Activated CD8-positive, alpha-beta memory T cell treated with anti-CD3 and anti-CD28 coated beads for 1 hour (primary cell): ENCODE results near the gene MYO3B.

ENCODE experiments used
- DNase-seq, 2 donors: peaks; one replicate each; pipeline ENCODE4 v3.0.0-alpha.2; 2020; ENCODE audit warnings: low read depth in 1 of 2; ENCODE audit errors: extremely low read depth in 1 of 2

The MYO3B gene, protein sequence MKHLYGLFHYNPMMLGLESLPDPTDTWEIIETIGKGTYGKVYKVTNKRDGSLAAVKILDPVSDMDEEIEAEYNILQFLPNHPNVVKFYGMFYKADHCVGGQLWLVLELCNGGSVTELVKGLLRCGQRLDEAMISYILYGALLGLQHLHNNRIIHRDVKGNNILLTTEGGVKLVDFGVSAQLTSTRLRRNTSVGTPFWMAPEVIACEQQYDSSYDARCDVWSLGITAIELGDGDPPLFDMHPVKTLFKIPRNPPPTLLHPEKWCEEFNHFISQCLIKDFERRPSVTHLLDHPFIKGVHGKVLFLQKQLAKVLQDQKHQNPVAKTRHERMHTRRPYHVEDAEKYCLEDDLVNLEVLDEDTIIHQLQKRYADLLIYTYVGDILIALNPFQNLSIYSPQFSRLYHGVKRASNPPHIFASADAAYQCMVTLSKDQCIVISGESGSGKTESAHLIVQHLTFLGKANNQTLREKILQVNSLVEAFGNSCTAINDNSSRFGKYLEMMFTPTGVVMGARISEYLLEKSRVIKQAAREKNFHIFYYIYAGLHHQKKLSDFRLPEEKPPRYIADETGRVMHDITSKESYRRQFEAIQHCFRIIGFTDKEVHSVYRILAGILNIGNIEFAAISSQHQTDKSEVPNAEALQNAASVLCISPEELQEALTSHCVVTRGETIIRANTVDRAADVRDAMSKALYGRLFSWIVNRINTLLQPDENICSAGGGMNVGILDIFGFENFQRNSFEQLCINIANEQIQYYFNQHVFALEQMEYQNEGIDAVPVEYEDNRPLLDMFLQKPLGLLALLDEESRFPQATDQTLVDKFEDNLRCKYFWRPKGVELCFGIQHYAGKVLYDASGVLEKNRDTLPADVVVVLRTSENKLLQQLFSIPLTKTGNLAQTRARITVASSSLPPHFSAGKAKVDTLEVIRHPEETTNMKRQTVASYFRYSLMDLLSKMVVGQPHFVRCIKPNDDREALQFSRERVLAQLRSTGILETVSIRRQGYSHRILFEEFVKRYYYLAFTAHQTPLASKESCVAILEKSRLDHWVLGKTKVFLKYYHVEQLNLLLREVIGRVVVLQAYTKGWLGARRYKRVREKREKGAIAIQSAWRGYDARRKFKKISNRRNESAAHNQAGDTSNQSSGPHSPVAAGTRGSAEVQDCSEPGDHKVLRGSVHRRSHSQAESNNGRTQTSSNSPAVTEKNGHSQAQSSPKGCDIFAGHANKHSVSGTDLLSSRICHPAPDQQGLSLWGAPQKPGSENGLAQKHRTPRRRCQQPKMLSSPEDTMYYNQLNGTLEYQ (N-terminal part only)

DNA sequence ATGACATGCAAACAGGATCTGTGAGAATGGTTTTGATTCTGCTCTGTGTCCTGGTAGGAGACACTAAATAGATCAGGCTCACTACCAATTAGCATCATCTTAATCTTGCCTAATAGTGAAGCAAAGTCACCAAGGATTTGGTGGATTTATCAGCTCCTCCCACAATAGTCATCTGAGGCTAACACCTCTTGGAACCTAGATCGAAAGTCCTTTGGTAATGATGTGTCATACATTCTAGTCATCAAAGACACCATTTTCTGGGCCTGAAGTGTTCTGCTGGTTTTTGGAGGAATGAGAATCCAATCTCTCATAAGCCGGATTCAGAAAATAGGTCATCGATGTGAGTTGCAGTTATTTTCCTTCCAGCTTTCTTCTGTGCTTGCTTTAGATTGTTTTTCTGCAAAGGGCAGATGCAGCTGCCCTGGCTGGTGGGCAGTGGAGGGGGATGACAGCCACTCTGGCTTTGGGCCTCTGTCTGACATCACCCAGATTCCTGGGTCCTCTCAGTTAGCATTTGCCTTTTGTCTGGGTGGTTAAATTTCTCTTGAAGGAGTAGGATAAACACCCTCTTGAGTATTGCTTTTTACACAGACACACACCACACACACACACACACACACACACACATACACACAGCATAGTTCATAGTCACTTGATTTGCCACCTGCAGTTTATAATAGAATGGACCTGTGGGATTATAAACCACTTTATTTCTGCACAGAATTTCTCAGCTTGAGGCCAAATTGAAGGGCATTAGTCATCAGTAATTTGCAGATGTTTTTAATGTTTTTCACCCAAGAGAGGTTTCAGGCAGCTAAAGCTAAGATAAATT is at the start of gene MYO3B:
MYO3B (plus strand) TSS at position 198 of the 832 bp plus-strand sequence; CDS start at position 339, 141 bp downstream.
- DNase-seq, result no peak

DNA sequence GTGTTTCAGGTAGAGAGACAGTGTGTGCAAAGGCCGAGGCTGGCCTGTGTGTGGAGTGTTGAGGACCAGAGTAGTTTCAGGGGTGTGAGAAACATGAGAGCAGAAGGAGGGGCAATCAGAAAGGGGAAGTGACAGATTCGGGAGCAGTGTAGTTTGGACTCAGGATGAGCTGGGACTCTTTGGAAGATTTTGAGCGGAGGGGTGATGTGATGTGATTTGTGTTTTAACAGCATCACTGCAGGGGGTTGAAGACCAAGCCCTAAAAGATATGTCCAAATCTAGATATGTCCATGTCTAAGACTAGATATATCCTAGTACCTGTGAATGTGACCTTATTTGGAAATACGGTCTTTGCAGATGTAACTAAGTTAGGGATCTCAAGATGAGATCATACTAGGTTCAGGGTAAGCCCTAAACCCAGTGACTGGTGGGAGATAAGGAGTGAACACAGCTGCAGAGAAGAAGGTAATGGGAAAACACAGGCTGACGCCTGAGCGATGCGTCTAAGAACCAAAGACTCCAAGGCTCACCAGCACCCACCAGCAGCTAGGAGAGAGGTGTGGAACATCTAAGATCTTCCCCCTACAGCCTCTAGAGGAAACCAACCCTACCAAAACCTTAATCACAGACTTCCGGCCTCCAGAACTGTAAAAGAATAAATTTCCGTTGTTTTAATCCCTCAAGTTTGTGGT is 38.5 kb upstream of the MYO3B start:
- no peak for DNase-seq

DNA sequence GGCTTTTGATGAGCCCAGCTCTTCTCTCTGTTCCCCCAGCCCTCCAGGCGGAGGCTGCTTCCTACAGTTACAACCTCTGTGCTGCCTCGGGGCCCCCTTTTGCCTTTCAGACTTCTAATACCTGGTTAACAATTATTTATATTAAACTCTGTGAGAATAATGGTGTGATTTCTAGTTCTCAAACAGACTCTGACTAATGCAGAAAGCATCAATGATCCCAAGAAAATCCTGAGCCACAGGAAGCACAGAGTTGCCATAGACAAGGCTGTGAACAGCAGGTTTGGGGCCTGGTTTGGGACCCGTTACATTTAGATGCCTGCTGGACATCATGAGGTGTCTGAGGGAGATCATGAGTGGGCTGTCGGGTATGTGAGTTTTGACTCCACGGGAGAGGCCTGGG is 37.4 kb upstream of the MYO3B start:
- no peak for DNase-seq

DNA sequence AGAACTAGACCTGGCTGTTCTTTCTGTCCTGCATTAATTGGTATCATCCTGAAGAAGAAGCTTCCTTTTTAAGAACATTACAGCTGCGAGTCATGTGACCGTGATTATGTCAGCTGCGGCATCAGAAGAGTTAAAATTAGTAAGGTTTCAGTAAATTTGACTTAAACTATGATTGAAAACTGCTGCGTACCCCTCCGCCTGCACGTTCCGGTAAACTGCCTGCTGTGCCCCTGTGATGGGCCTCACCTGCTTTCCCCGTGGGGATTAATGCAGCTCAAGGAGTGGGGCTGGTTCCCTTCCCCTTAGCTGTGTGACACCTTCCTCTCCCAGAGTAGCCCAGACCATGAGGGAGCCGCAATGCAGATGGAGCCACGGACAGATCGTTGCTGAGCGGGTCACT is 36.1 kb upstream of the MYO3B start:
- no peak for DNase-seq

DNA sequence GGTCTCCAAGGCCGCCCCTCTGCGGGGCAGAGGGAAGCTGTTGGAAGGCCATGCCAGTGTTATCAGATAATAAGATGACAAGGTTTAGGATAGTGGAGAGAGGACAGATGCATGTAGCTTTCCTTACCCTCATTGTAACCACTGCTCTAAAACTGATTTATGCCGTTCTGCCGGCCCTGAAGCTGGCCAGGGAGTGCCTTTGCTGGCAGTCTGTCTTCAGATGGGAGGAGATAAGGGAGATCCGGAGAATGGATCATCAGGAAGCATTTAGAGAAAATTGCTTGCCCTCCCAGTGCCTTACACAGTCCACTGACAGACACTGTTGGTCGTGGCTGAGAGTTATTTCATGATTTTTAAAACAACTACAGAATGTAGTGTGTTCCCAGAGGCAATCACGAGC is 35.4 kb upstream of the MYO3B start:
- no peak for DNase-seq

DNA sequence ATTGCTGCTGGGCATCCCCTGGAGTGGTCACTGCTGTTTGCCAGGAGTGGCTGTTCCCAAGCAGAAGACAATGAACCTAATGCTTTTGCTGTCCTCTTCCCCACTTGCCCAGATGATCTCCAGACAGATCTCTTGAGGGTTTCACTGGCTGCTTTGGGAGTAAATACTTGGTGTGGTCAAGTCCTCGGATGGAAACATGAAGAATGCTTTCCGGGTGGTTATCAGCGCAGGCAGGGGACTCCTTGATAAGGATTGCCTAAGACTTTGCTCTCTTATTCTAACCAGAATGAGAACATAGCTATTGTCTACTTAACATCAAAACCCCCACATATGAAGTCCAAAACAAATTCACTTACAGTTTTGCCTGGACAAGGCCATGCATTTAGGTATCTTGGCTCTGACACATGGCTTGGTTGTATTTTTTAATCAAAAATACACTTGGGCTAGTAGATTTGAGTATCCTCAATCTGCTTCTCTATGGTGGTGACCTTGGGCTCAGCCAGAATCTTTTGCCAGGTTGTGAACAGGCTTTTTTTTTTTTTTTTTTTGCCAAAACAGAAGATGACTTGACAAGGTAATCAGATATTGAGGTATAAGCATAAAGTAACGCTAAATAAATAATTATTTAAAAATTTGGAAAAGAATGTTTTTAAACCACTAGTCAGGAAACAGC is 34.8 kb upstream of the MYO3B start:
- no peak for DNase-seq

DNA sequence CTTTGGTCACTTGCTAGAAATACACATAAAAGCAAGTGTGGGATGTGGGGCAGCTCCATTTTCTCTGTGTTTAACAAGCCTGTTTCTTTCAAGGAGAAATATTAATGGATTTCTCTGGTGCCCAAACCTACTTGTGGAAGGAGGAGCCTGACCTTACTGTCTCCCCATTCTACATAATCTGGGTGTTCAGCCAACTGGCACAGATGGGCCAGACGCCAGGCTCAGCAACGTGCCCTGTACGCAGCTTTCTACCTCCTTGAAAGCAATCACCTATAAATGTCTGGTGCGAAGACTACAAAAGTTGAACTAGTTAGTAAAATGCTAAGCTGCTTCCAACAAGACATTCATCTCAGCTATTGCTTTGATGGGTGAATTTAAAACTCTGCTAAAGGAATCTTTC is 33.2 kb upstream of the MYO3B start:
- DNase-seq, result no peak

DNA sequence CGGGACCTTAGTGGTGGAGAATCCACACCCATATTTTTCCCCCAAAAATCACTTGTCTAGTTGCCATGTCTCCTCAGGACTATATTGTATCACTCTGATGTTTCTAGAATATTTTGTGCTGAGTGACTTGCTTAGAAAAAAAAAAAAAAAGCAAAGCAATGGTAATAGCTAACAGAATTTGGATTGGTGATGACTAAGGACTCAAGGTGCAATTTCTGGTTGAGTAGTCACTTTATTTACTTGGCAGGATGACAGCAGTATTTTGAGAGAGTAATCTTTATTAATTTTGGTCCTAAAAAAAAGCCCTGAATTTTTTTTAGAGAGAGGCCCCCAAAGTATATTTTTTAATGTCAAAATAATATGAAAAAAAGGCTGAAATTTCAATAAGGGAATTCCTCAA is 32.8 kb upstream of the MYO3B start:
- DNase-seq, result no peak

DNA sequence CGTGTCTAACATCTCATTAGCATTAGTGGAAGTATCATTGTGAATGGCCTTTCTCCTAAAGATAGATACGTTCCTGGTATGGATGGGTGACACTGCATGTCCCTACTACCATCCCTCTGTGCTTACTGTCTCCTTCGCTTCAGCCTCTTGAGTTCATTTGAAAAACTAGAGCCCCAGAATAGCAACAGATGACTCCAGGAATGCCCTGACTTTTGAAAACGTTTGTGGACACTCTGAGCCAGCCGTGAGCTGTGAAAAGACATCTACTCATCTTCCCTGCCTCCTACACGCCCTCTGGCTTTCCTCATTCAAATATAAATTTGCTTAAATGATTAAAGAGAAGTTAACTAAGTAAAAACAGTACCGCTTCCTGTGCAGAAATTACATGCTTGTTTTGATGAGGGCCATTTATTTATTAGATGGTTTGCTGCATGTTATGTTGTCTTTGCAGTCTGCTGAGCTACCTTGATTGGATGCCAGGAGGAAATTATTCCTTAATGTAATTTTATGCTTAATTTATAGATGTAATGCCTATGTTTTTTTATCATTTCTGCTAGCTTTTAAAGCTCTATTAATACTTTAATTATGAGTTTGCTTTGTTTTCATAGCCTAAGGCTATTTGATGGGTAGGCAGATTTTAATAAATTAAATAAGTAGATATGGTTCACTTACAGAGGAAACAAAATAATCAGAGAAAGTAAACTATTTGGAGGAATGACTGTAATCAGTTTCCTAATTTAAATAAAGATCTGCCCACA is 32.1 kb upstream of the MYO3B start:
- DNase-seq, result no peak

DNA sequence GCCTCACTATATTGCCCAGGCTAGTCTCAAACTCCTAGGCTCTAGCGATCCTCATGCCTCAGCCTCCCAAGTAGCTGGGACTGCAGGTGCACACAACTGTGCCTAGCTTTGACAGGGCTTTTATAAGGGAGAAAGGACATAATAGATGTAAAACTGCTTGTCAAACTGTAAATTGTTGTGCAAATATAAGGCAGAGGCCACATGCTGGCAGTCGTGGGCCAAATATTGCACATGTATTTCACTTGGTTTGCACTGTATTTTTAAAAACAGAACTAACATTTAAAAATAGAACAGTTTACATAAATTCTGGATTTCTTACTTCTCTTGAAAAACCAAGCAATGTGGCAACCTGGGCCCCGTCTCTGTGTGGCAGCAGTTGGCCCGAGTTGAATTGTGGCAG is 31.2 kb upstream of the MYO3B start:
- DNase-seq, result no peak

DNA sequence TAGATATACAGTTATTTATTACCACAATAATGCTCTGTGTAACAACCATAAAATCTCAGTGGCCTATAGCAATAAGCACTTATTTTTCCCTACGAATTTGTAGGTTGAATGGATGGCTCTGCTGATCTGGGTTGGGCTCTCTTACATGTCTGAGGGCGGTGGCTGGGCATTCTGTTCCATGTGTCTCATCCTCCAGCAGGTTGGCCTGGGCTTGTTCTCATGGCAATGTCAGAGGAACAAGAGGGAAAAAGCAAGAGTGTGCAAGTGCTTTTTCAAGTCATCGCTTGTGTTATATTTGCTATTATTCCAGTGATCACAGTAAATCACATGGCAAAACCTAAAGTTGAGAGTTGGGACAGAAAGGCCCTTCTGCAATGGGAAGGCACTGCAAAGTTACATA is 30.4 kb upstream of the MYO3B start:
- DNase-seq, result no peak

DNA sequence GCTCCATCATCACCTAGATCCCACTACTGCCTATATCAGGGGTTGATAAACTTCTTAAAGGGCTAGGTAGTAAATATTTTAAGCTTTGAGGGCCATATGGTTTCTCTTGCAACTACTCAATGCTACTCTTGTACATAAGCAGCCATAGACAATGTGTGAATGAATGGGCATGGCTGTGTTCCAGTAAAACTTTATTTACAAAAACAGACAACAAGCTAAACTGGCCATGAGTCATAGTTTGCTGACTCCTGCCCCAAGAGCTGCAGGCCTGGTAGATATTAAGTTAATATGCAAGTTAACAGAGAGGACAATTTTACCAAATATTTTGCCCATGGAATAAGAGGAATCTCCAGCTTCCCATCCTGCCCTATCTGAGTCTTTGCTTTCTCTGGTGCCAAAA is 29.8 kb upstream of the MYO3B start:
- DNase-seq, result no peak

DNA sequence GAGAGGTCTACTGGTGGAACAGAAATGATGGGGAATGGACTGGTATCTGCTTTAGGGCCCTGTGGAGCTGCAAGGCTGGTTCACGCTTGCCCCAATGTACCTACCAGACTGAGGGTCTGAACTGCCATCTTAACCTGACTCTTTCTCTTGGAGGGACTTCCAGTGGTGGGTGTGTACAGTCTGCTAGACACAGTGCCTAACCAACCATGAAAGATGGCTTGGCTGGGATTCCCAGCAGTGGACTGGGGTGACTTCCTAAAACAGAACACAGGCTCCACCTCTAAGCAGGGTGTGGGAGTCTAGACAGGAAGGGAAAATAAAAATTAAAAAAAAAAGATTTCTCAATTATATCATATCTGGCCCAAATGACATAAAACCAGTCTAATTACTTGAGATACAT is 25.5 kb upstream of the MYO3B start:
- no peak for DNase-seq

DNA sequence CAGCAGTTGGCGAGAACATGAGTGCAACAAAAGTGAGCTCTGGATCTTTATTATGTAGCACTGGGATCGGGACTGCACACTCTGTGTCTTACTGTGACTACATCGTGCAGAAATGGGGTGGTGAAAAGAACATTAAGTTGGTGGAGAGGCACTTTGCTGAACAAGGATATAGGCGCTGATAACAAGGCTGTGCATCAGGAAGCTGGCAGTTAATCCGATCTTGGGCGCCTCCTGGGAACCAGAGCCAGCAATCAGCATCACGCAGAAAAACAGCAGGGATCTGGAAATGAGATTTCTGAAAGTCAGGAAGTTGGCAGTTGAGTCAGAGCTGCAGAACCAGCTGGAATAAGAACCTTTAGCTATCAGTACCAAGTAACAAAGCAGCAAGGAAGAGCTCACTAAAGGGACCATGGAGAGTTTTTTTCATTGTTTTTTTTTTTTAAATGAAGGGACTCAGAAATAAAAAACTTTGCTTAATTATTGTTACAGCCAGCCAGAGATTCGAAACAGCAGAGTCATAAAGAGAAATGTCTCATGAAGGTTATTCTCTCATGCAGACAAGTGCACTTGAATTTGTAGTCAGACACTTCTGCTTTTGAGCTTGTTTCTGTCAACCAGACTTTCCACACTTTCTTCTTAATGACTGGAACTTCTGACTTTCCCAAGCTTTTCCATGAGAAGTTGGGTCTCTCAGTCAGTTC is 22.8 kb upstream of the MYO3B start:
- DNase-seq, result no peak

DNA sequence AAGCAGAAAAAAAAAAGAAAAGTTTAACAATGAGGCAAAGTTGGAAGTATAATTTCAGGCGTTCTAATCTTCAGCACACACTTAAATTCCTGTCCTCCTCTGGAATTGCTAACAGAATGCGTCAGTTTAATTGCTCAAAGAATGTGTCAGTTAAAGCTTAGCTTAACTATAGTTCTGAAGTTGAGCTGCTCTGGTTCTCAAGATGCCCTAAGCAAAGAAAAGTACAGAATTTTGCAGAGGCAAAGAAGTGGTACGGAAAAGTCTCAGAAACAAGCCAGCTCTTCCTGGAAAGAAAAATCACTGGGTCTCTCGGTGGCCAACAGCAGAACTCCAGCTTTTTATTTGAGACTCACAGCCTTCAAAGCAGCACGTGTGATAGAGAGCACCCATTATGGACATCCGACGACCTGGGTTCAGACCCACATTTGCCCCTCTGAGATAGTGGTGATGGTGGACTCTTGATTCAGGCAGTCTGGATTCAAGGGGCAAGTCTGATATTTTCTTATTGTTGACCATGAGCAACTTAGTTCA is 22.2 kb upstream of the MYO3B start:
- DNase-seq, result no peak

DNA sequence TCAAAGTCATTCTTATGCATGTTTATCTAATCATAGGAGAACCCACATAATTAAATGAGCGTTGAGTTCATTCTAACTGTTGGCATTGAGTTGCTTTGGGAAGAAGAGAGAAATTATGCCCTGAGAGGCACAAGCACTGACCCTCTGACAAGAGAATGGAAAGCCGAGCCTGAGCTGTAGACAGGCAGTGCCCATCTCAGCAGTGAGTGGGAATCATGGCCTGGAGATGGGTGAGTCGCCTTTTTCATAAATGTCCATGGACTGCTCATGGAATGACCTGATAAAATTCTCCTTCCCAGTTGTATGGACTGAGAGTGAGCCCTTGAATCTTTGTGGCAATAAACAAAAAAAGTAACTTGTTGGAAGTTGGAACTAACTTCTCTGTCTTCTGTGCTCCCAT is 21.4 kb upstream of the MYO3B start:
- DNase-seq, result no peak

DNA sequence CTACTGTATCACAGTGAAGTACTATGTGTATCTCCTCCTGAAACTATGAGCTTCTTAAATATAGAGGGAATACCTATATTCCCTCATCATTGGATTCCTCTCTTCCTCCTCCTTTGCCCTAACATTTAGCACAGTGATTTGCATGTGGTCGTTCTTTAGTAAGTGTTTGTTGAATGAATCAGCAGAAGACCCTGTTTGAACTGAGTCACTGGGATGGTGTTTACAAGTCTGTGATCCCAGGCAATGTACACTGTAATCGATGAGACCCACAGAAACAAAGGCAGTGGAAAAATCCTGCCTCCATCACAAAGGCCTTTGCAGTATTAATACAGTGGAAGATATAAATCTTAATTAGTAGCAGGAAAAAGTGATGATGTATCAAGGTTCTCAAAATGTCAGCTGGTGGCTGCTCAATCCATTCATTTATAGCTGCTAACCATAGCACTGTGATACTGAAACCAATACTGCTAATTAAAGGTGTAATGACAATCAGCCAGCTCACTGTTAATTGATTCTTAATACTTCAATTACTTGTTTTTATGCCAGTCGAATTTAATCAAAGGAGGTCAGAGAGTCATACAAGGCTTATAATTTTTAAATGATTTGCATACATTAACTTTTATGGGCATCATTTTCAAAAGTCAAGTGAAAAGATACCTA is 20.8 kb upstream of the MYO3B start:
- no peak for DNase-seq
